GM23338 (cell line): Measurements from ENCODE around the gene ALOX5AP. TPM values are rescaled to one million over a fixed set of nuclear protein-coding genes. Genes with fewer than 3 reads are reported as not detected.

ENCODE experiments used
- ATAC-seq: fragments of 200-7000 bp; cut with Tn5 transposase; 3 replicates; pipeline ENCODE4 v1.9.1; 2020
- DNase-seq: peaks from one replicate; pipeline ENCODE4 v3.0.0-alpha.2; 2015; ENCODE audit warnings: low spot score
- H2AFZ ChIP-seq: fragments of 200-600 bp; sonication (generic); 2 replicates; pipeline ENCODE4 v1.8.0; 2016; ENCODE audit warnings: antibody characterized with exemption, mild to moderate bottlenecking, moderate library complexity
- H3F3A ChIP-seq: fragments of 200-600 bp; sonication (generic); replicated peaks from 2 replicates; pipeline ENCODE4 v1.8.0; 2017; ENCODE audit warnings: antibody characterized with exemption, mixed run types, low read depth
- H3K27ac ChIP-seq: fragments of 200-600 bp; sonication (generic); 2 replicates; pipeline ENCODE4 v1.6.1; 2016; ENCODE audit warnings: low read depth
- H3K27me3 ChIP-seq: fragments of 200-600 bp; sonication (generic); 2 replicates; pipeline ENCODE4 v1.8.0; 2016; ENCODE audit warnings: mild to moderate bottlenecking, mixed run types, moderate library complexity; ENCODE audit not compliant: insufficient read depth
- H3K36me3 ChIP-seq: fragments of 200-600 bp; sonication (generic); 2 replicates; pipeline ENCODE4 v1.8.0; 2016; ENCODE audit warnings: mild to moderate bottlenecking; ENCODE audit not compliant: insufficient read depth
- H3K4me1 ChIP-seq: fragments of 200-600 bp; sonication (generic); 2 replicates; pipeline ENCODE4 v1.8.0; 2016; ENCODE audit warnings: mild to moderate bottlenecking, moderate library complexity; ENCODE audit not compliant: insufficient read depth
- H3K4me2 ChIP-seq: fragments of 200-600 bp; sonication (generic); 2 replicates; pipeline ENCODE4 v1.7.1; 2017; ENCODE audit warnings: mixed run types
- H3K4me3 ChIP-seq: fragments of 200-600 bp; sonication (generic); 2 replicates; pipeline ENCODE4 v1.6.1; 2016; ENCODE audit warnings: mixed run types
- H3K79me2 ChIP-seq: fragments of 200-600 bp; sonication (generic); replicated peaks from 2 replicates; pipeline ENCODE4 v1.8.0; 2017; ENCODE audit warnings: mild to moderate bottlenecking; ENCODE audit not compliant: insufficient read depth
- H3K9me2 ChIP-seq: fragments of 200-600 bp; sonication (generic); 2 replicates; pipeline ENCODE4 v1.8.0; 2017; ENCODE audit not compliant: insufficient read depth
- H4K20me1 ChIP-seq: fragments of 200-600 bp; sonication (generic); replicated peaks from 2 replicates; pipeline ENCODE4 v1.8.0; 2017; ENCODE audit warnings: mild to moderate bottlenecking; ENCODE audit not compliant: insufficient read depth
- H3K27ac Mint-ChIP-seq: 2 replicates; pipeline ENCODE4 v1.8.0; 2020; ENCODE audit warnings: inconsistent platforms, mild to moderate bottlenecking, moderate library complexity, mixed read lengths
- H3K27me3 Mint-ChIP-seq: 3 replicates; pipeline ENCODE4 v1.8.0; 2022; ENCODE audit warnings: low read depth, mild to moderate bottlenecking, moderate library complexity, mixed read lengths, inconsistent platforms; ENCODE audit not compliant: insufficient read depth, poor library complexity
- H3K36me3 Mint-ChIP-seq: 3 replicates; pipeline ENCODE4 v1.8.0; 2021; ENCODE audit warnings: low read depth, mild to moderate bottlenecking, inconsistent platforms, moderate library complexity, mixed read lengths
- H3K4me1 Mint-ChIP-seq: 3 replicates; pipeline ENCODE4 v1.8.0; 2020; ENCODE audit warnings: mild to moderate bottlenecking, inconsistent platforms, mixed read lengths
- H3K4me3 Mint-ChIP-seq: 3 replicates; pipeline ENCODE4 v1.8.0; 2021; ENCODE audit warnings: moderate library complexity, mild to moderate bottlenecking, inconsistent platforms, mixed read lengths
- H3K9me3 Mint-ChIP-seq: 3 replicates; pipeline ENCODE4 v1.8.0; 2020; ENCODE audit warnings: moderate library complexity, mild to moderate bottlenecking, inconsistent platforms, mixed read lengths
- EZH2 ChIP-seq: fragments of 200-600 bp; sonication (generic); IDR thresholded peaks from one replicate; pipeline ENCODE4 v1.8.0; 2017; ENCODE audit warnings: antibody characterized with exemption, mild to moderate bottlenecking, low read depth; ENCODE audit not compliant: unreplicated experiment
- REST ChIP-seq: IDR thresholded peaks from one replicate; pipeline ENCODE4 v1.6.1; 2018; ENCODE audit warnings: antibody characterized with exemption; ENCODE audit not compliant: unreplicated experiment
- ZNF462 ChIP-seq: fragments of 250-450 bp; sonication (Bioruptor Pico); IDR thresholded peaks from 2 replicates; pipeline ENCODE4 v1.5.0; 2020; ENCODE audit warnings: mild to moderate bottlenecking, moderate library complexity
- polyA plus RNA-seq: library from polyadenylated mRNA; unstranded; fragments of >200 nt; fragmentation: Nextera tagmentation; extraction: Ambion mirVana; gene quantifications from 2 replicates; pipeline ENCODE4 v1.2.1, GENCODE V29; 2016
- total RNA-seq: library from RNA; depleted of rRNA; stranded (reverse); fragments of >200 nt; shearing (Covaris generic); gene quantifications from 2 replicates; pipeline ENCODE4 v1.2.3, GENCODE V29; 2014

Gene ALOX5AP
- total and polyA plus RNA-seq, 2 experiments from 2014 or later = 0.23 TPM; not detected in 1

GRCh38 chr13:30770929-30771328, 35.6 kb downstream of the ALOX5AP start (continued):
- no peak for TF ChIP-seq REST

GRCh38 chr13:30773561-30773960, 38.2 kb downstream of the ALOX5AP start:
- no peak for TF ChIP-seq ZNF462 (CRISPR knock-in tag)
- no peak for TF ChIP-seq EZH2
- Histone ChIP-seq H3F3A (no peaks in the 10 kb centered on the region), H3K4me1 (peaks cover 2% of the 10 kb centered on the region; the same call in 1 of the 2 replicates), H2AFZ (no peak overlapping the region), H3K9me2 (no peaks in the 10 kb centered on the region), H3K27ac (no peak overlapping the region), H3K4me2 (no peak overlapping the region), H3K27me3 (no peaks in the 10 kb centered on the region), H3K4me3 (no peak overlapping the region), H3K79me2 (no peaks in the 10 kb centered on the region), H3K36me3 (no peaks in the 10 kb centered on the region), H4K20me1 (no peaks in the 10 kb centered on the region)
- Mint-ChIP-seq H3K27ac (no peak overlapping the region), H3K9me3 (peaks cover 2% of the 10 kb centered on the region; the same call in 1 of the 3 replicates), H3K4me3 (no peak overlapping the region), H3K36me3 (no peaks in the 10 kb centered on the region), H3K4me1 (peaks cover 13% of the 10 kb centered on the region; the same call in 2 of the 3 replicates), H3K27me3 (no peaks in the 10 kb centered on the region)
- no peak for ATAC-seq
- DNase-seq = no peak
